Measurements from ENCODE around the gene ROBO2.

GRCh38 chr3:77041811-77042210 is 1.9 kb downstream of the ROBO2 start:
- TF ChIP-seq CTCF (IDR thresholded peaks at IDR 0.05): no peak
- no peak for TF ChIP-seq PBX3 (IDR thresholded peaks at IDR 0.05)
